SU-DHL-6 (cell line): ENCODE data around the gene LTA.

ENCODE experiments used
- CTCF ChIP-seq: fragments of 200-600 bp; sonication (generic); IDR thresholded peaks from one replicate; pipeline ENCODE4 v1.5.1; 2017; ENCODE audit warnings: antibody characterized with exemption, mild to moderate bottlenecking, low read length, moderate library complexity; ENCODE audit not compliant: insufficient read depth, poor library complexity, severe bottlenecking
- EZH2phosphoT487 ChIP-seq: fragments of 200-600 bp; sonication (generic), shearing (Covaris generic); conservative IDR thresholded peaks from 2 replicates; pipeline ENCODE4 v1.6.1; 2018; ENCODE audit warnings: mild to moderate bottlenecking, antibody characterized with exemption, low read length, moderate library complexity, mixed read lengths

- TF ChIP-seq CTCF (no peak), EZH2phosphoT487 (no peak)
Observed at GRCh38 chr6:31621320-31621939, 49.3 kb downstream of the LTA start.
